HAP-1 (cell line): ENCODE results near the gene PDK3.

ENCODE experiments used
- DNase-seq, 2 experiments: peaks; one replicate each; pipeline ENCODE4 v3.0.0-alpha.2; 2016 to 2020; ENCODE audit warnings: low spot score in 2 of 2
- H3K27me3 ChIP-seq: fragments of 250-450 bp; sonication (Bioruptor Pico); 2 replicates; pipeline ENCODE4 v1.5.1; 2020; ENCODE audit warnings: low read depth, mild to moderate bottlenecking, moderate library complexity
- H3K36me3 ChIP-seq: fragments of 250-450 bp; sonication (Bioruptor Pico); replicated peaks from 2 replicates; pipeline ENCODE4 v1.5.1; 2020; ENCODE audit warnings: mild to moderate bottlenecking
- H3K4me1 ChIP-seq: fragments of 250-450 bp; sonication (Bioruptor Pico); 2 replicates; pipeline ENCODE4 v1.5.1; 2020; ENCODE audit warnings: mild to moderate bottlenecking
- H3K4me3 ChIP-seq: fragments of 250-450 bp; sonication (Bioruptor Pico); 2 replicates; pipeline ENCODE4 v1.5.1; 2020; ENCODE audit warnings: mild to moderate bottlenecking, moderate library complexity
- H3K9me3 ChIP-seq: fragments of 250-450 bp; sonication (Bioruptor Pico); 2 replicates; pipeline ENCODE4 v1.5.1; 2020; ENCODE audit warnings: mild to moderate bottlenecking, moderate library complexity
- in situ Hi-C: fragments of 300-500 bp; cut with MboI; formaldehyde crosslinking; loops from 3 replicates; pipeline ENCODE4 v1.14.3; 2020; ENCODE audit warnings: low sequenced_read_pairs, inconsistent platforms, mixed read lengths

Gene PDK3

GRCh38 chrX:24464836-24465531 lies at the start of gene PDK3:
TSS of gene PDK3 (plus strand) at chrX:24465286. CDS start at chrX:24465456, 170 bp downstream.
- no peaks in the 10 kb centered on the region for H3K36me3 ChIP-seq
- peaks cover 5% of the 10 kb centered on the region for H3K4me1 ChIP-seq
- no peaks in the 10 kb centered on the region for H3K9me3 ChIP-seq
- peak; percentile 94 to 98 for DNase-seq
- peak within 1 kb of the TSS; percentile 73 for H3K4me3 ChIP-seq
- no peaks in the 10 kb centered on the region for H3K27me3 ChIP-seq
- in situ Hi-C loops = no loop called here

- H3K9me3 ChIP-seq = peaks cover 5% of the 10 kb centered on the region; the same call in 1 of the 2 replicates
- no peaks in the 10 kb centered on the region for H3K4me1 ChIP-seq
- in situ Hi-C loops = no loop called here
- H3K36me3 ChIP-seq = no peaks in the 10 kb centered on the region
- H3K27me3 ChIP-seq = no peaks in the 10 kb centered on the region
- no peak overlapping the region for H3K4me3 ChIP-seq
- DNase-seq = no peak
Measured at GRCh38 chrX:24415921-24416320, 49.2 kb upstream of the PDK3 start.

GRCh38 chrX:24423960-24424359 lies 41.1 kb upstream of the PDK3 start:
- Histone ChIP-seq H3K36me3 (no peaks in the 10 kb centered on the region), H3K4me1 (no peaks in the 10 kb centered on the region), H3K4me3 (no peak overlapping the region), H3K27me3 (no peaks in the 10 kb centered on the region), H3K9me3 (peaks cover 10% of the 10 kb centered on the region; the same call in 1 of the 2 replicates)
- DNase-seq = no peak
- in situ Hi-C loops = no loop called here

GRCh38 chrX:24424948-24425347 lies 40.1 kb upstream of the PDK3 start:
- no peaks in the 10 kb centered on the region for H3K27me3 ChIP-seq
- DNase-seq = no peak
- H3K4me1 ChIP-seq = no peaks in the 10 kb centered on the region
- peaks cover 10% of the 10 kb centered on the region; the same call in 1 of the 2 replicates for H3K9me3 ChIP-seq
- in situ Hi-C loops = no loop called here
- H3K4me3 ChIP-seq = no peak overlapping the region
- H3K36me3 ChIP-seq = no peaks in the 10 kb centered on the region

GRCh38 chrX:24425806-24426205 lies 39.3 kb upstream of the PDK3 start:
- no peaks in the 10 kb centered on the region for H3K4me1 ChIP-seq
- H3K4me3 ChIP-seq = no peak overlapping the region
- DNase-seq = no peak
- no peaks in the 10 kb centered on the region; the same call in 1 of the 2 replicates for H3K27me3 ChIP-seq
- H3K9me3 ChIP-seq = peaks cover 7% of the 10 kb centered on the region; the same call in 1 of the 2 replicates
- no peaks in the 10 kb centered on the region for H3K36me3 ChIP-seq
- in situ Hi-C loops = no loop called here

GRCh38 chrX:24426340-24426913 lies 38.7 kb upstream of the PDK3 start:
- DNase-seq = no peak
- Histone ChIP-seq H3K9me3 (peaks cover under 1% of the 10 kb centered on the region; the same call in 1 of the 2 replicates), H3K27me3 (no peaks in the 10 kb centered on the region; the same call in 1 of the 2 replicates), H3K4me3 (no peak overlapping the region), H3K4me1 (no peaks in the 10 kb centered on the region), H3K36me3 (no peaks in the 10 kb centered on the region)
- in situ Hi-C loops = no loop called here

- Histone ChIP-seq H3K9me3 (no peaks in the 10 kb centered on the region), H3K4me3 (no peak overlapping the region), H3K36me3 (no peaks in the 10 kb centered on the region), H3K4me1 (no peaks in the 10 kb centered on the region), H3K27me3 (no peaks in the 10 kb centered on the region; the same call in 1 of the 2 replicates)
- in situ Hi-C loops = no loop called here
- DNase-seq = no peak
Measured at GRCh38 chrX:24426921-24427746, 38.0 kb upstream of the PDK3 start.

GRCh38 chrX:24427747-24428019 lies 37.4 kb upstream of the PDK3 start:
- DNase-seq = no peak
- Histone ChIP-seq H3K4me3 (no peak overlapping the region), H3K4me1 (no peaks in the 10 kb centered on the region), H3K9me3 (no peaks in the 10 kb centered on the region), H3K36me3 (no peaks in the 10 kb centered on the region), H3K27me3 (no peaks in the 10 kb centered on the region; the same call in 1 of the 2 replicates)
- in situ Hi-C loops = no loop called here

- DNase-seq = no peak
- H3K27me3 ChIP-seq = no peaks in the 10 kb centered on the region; the same call in 1 of the 2 replicates
- H3K4me3 ChIP-seq = no peak overlapping the region
- H3K4me1 ChIP-seq = no peaks in the 10 kb centered on the region
- in situ Hi-C loops = no loop called here
- H3K9me3 ChIP-seq = no peaks in the 10 kb centered on the region
- H3K36me3 ChIP-seq = no peaks in the 10 kb centered on the region
Measured at GRCh38 chrX:24428516-24428915, 36.6 kb upstream of the PDK3 start.

- Histone ChIP-seq H3K4me3 (no peak overlapping the region), H3K36me3 (no peaks in the 10 kb centered on the region), H3K9me3 (no peaks in the 10 kb centered on the region), H3K4me1 (no peaks in the 10 kb centered on the region), H3K27me3 (peaks cover 12% of the 10 kb centered on the region)
- in situ Hi-C loops = no loop called here
- no peak for DNase-seq
Measured at GRCh38 chrX:24435060-24435459, 30.0 kb upstream of the PDK3 start.

GRCh38 chrX:24443918-24444317 lies 21.2 kb upstream of the PDK3 start:
- in situ Hi-C loops = no loop called here
- Histone ChIP-seq H3K36me3 (no peaks in the 10 kb centered on the region), H3K27me3 (no peaks in the 10 kb centered on the region; the same call in 1 of the 2 replicates), H3K9me3 (no peaks in the 10 kb centered on the region), H3K4me3 (no peak overlapping the region), H3K4me1 (no peaks in the 10 kb centered on the region)
- DNase-seq = no peak

- in situ Hi-C loops = no loop called here
- Histone ChIP-seq H3K27me3 (peaks cover 3% of the 10 kb centered on the region; the same call in 1 of the 2 replicates), H3K9me3 (no peaks in the 10 kb centered on the region), H3K4me1 (no peaks in the 10 kb centered on the region), H3K36me3 (no peaks in the 10 kb centered on the region), H3K4me3 (no peak overlapping the region)
- DNase-seq = no peak
Measured at GRCh38 chrX:24444645-24445044, 20.4 kb upstream of the PDK3 start.

GRCh38 chrX:24448762-24449250 lies 16.3 kb upstream of the PDK3 start:
- Histone ChIP-seq H3K36me3 (no peaks in the 10 kb centered on the region), H3K9me3 (peaks cover 8% of the 10 kb centered on the region; the same call in 1 of the 2 replicates), H3K4me3 (no peak overlapping the region), H3K4me1 (no peaks in the 10 kb centered on the region), H3K27me3 (peaks cover 3% of the 10 kb centered on the region; the same call in 1 of the 2 replicates)
- in situ Hi-C loops = no loop called here
- DNase-seq = no peak

- Histone ChIP-seq H3K9me3 (no peaks in the 10 kb centered on the region), H3K4me3 (no peak overlapping the region), H3K27me3 (0 out of 2 replicates have a peak, but pooled peaks cover 1% of the 10 kb centered on the region), H3K4me1 (peaks cover 5% of the 10 kb centered on the region), H3K36me3 (no peaks in the 10 kb centered on the region)
- in situ Hi-C loops = no loop called here
- no peak for DNase-seq
Measured at GRCh38 chrX:24463077-24463476, 2.0 kb upstream of the PDK3 start.
